PC-3 (cell line): ENCODE results near the gene OR4D1.

Source experiments
- CTCF ChIP-seq: fragments of 300-600 bp; sonication (generic); conservative IDR thresholded peaks from 2 replicates; pipeline ENCODE4 v1.5.1; 2017; ENCODE audit warnings: antibody characterized with exemption, low read depth, mild to moderate bottlenecking, low read length
- EZH2 ChIP-seq: fragments of 300-600 bp; sonication (generic); IDR thresholded peaks from one replicate; pipeline ENCODE4 v1.6.1; 2017; ENCODE audit warnings: antibody characterized with exemption, mild to moderate bottlenecking, low read length; ENCODE audit not compliant: unreplicated experiment
- EZH2phosphoT487 ChIP-seq: fragments of 300-600 bp; sonication (generic); IDR thresholded peaks from 2 replicates; pipeline ENCODE4 v1.6.1; 2018; ENCODE audit warnings: mild to moderate bottlenecking, antibody characterized with exemption, low read length, borderline replicate concordance

GRCh38 chr17:58148609-58149008 lies 425 bp downstream of the OR4D1 start:
- TF ChIP-seq EZH2 (no peak), CTCF (no peak), EZH2phosphoT487 (no peak)
